G401 (cell line): Measurements from ENCODE around the gene RFXAP. TPM values are rescaled to one million over a fixed set of nuclear protein-coding genes. Genes with fewer than 3 reads are reported as not detected.

Source experiments
- DNase-seq: peaks from one replicate; pipeline ENCODE4 v3.0.0-alpha.2; 2015; ENCODE audit warnings: low spot score
- in situ Hi-C: cut with HindIII; loops from 2 replicates; pipeline ENCODE4 v1.10.0; 2016; ENCODE audit warnings: low sequenced_read_pairs, mixed read lengths
- total RNA-seq: library from RNA; depleted of rRNA; stranded (reverse); fragments of >200 nt; shearing (Covaris generic); gene quantifications from 2 replicates; pipeline ENCODE4 v1.2.3, GENCODE V29; 2014

The RFXAP gene
- total RNA-seq, 1 experiment from 2014 or later = 12.6 TPM

DNA sequence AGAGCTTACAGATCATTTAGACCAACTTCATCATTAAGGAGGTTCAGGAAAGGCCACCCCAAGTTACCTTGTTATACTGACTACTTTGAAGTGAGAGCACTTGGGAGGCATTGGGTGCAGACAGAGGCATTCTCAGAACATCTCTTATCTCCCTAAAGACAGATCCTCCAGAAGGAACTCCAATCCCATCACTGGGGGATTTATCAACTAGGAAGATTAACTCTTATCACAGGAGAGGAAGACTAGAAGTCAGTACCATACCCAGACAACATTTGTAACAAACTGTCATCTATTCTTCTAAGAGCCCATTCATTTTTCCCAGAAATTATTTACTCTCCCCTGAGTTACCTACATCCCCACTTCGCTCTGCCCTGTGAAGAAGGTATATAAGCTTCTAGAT is 5.8 kb upstream of the RFXAP start:
- in situ Hi-C loops = no loop called here
- DNase-seq = no peak

DNA sequence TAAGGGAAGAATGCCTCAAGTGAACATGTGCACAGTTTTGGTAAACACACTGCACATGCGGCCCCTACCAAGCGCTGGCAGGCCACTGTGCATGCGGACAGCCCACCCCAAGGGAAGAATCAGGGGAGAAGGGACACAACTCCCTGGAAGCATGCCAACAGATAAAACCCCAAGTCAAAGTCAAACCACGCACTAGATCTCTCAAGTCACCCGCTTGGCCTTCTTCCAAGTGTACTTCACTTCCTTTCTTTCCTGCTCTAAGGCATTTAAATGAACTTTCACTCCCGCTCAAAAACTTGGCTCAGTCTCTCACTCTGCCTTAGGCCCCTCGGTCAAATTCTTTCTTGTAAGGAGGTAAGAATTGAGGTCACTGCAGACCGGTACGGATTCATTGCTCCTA is 4.6 kb upstream of the RFXAP start:
- DNase-seq = no peak
- in situ Hi-C loops = no loop called here

DNA sequence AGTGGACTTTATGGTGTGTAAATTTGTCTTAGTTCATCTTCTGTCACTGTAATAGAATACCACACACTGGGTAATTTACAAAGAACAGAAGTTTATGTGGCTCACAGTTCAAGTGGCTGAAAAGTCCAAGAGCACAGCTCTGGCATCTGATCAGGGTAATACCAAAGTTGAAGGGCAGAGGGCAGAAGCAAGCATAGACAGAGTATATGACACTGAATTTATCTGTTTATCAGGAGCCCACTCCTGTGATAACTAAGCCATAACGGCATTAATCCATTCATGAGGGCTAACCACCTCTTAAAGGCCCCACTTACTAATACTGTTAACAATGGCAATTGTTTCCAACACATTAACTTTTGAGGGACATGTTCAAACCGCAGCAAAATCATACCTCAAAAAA is 4.0 kb upstream of the RFXAP start:
- DNase-seq = no peak
- in situ Hi-C loops = no loop called here

DNA sequence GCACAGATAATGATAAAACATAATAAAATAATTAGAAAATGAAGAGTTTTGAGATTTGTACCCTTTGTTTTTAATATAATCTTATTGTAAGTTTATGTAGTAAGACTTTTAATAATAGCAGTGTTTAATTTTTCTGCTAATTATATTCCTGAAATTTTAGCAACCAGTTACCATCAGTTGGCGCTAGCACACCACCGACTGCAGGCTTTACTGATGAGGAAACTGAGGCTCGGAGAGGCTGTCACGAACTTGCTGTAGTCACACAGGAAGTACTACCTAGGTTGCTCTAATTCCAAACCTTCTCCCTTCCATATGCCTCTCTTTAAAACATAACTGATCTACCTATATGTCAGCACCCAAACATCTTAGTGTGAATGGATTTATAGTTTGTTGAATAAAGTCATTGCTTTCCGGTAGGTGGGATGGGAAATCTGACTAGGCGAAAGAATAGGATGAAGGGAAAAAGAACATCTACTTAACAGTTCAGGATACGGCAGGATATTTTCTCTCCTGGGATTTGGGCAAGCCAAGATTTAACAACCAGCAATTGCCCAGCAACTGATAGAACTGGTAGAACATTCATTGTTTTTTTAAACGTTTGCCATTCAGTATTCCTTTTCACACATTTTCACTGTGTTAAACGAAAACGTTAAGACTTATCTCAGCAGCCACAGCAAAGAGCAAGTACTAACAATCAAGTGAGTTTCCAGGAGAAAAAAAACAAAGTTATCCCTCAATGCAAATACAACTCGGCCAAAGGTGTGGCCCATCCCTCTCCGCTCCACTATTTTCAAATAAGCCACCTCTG is 822 bp upstream of the RFXAP start:
- DNase-seq = no peak
- in situ Hi-C loops = no loop called here

DNA sequence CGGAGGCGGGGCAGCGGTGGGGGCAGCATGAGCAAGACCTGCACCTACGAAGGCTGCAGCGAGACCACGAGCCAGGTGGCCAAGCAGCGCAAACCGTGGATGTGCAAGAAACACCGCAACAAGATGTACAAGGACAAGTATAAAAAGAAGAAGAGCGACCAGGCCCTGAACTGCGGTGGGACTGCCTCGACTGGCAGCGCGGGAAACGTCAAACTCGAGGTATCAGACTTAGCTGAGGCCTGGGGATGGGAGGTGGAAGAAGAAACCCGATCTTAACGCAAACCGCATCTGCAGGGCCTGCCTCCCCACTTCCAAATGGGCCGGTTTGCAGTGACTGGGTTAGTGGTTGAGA is 693 bp downstream of the RFXAP start:
- DNase-seq = peak; percentile 43
- in situ Hi-C loops = no loop called here

DNA sequence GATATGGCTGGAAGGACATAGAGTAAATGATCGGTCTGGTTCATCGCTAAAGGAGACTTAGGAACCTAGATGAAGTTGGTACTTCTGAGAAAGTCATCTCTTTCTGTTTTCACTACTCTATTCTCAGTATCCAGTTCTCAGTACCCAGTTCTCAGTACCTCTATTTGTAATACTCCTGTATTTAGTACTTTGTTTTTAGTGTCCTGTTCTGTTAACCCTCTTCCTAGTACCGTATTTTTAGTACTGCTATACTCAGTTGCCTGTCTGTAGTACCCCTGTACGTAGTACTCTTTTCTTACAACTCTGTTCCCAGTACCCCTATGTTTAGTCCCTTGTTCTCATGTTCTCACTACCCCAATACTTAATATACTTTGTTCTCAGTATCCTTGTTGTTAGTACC is 1.2 kb downstream of the RFXAP start:
- DNase-seq = no peak
- in situ Hi-C loops = no loop called here

DNA sequence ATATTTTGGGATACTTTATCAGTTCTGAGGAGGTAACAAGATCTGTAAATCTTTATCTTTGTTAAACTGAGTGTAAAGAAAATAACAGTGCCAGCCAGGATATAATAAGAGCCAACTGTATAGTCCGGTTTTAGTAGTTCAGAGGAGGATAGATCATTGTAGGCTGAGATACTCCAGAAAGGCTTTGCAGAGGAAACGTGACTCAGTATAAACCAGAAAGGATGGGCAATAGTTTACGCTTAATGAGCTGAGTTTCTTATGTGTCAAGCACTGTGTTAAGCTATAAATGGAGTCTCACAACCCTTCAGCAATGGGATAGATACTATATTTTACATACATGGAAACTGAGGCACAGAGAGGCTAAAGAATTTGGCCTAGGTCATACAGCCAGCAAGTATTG is 3.8 kb downstream of the RFXAP start:
- DNase-seq = no peak
- in situ Hi-C loops = no loop called here

DNA sequence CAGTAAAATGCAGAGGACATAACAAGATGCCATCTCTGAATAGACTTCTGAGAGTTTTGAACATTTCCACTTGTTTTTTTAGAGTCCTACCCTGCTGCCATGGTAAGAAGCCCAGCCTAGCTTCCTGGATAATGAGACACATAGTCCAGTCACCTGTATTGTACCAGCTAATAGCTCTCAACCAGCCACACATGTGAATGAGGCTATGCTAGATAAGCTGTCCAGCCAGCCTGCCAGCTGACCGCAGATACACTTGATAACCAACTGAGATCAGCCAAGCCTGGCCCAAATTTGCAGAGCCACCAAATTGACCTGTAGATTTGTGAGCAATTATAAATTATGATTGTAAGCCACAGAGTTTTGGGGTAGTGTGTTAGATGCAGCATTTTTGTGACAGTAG is 10.7 kb downstream of the RFXAP start:
- in situ Hi-C loops = no loop called here

DNA sequence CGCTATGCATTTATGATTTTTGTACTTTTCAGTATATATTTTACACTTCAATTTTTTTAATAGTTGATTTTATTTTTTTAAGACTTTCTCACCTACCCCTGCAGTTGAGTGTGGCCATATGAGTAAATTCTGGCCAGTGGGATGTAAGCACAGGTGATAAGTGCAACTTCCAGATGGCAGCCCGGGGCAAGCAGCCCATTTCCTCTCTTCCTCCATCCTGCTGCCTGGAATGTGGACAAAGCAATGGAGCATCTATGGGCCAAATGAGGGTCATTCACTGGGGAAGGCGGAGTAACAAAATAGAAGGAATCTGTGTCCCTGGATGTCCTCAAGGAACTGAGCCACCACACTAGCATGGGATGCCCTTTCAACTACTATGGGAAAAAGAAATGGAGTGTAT is 12.3 kb downstream of the RFXAP start:
- DNase-seq = peak; percentile 78
- in situ Hi-C loops = no loop called here

More for the DNA sequence above, 10.7 kb downstream of the RFXAP start:
- DNase-seq = peak; percentile 41

DNA sequence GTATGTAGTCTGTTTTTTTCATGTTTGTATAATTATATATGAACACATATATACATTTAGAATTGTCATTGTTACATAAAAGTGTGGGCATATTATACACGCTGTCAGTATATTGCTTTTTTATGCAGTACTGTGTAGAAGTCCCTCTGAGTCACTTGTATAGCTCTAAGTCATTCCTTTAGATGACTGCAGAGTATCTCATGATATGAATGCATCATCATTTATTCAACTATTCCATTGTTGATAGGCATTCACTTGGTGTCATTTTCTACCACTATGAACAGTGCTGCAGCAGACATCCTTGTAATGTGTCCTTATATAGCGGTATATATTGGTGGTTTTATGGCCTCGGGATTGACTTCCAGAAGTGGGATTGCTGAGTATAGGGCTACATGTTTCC is 15.3 kb downstream of the RFXAP start:
- in situ Hi-C loops = no loop called here
- DNase-seq = no peak

DNA sequence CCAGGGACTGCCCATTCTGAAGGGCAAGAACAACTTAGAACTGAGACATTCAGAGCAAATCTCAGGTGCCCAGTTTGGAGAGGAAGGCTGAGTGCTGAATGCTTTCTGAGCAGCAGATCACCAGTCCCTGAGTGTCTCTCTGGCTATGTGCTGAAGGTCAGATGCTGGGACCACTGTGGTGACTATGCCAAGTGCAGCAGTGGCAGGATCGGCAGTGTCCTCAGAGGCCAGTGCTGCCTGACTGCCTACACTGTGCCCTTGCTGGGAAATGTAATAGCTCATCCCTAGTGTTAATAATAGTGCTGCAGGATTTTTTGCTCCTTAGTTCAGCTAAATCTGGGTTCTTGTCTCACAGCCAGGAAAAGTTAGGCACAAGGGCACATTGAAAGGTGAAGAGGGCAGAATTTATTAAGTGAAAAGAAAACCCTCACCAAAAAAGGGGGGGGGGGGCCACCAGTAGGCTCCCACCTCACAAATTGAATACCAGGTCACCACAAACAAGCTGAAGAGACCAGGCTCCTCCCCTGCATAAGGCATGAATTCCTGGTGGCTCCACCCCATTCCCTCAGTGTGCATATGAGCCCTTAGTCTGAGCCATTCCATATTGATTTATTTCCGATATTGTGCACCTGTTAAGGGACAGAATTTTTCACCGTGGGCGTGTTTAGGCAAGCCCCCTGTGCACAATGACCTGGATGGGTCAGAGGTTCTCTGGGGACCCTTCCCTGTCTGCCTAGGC is 18.5 kb downstream of the RFXAP start:
- no peak for DNase-seq
- in situ Hi-C loops = no loop called here

DNA sequence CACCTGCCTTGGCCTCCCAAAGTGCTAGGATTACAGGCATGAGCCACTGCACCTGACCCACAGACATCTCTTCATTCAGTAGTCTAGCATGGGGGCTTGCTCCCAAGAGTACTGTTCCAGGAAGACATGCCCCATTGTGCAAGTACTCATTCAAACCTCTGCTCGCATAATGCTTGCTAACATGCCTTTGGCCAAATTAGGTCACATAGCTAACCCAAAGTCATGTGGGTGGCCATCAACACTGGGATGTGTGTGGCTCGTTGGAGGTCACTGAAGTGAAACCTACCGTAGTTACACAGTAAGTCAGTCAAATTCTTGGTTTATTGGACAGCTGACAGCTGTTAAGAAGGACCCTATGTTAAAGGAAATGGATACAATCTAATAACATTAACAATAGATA is 20.3 kb downstream of the RFXAP start:
- DNase-seq = no peak
- in situ Hi-C loops = no loop called here

DNA sequence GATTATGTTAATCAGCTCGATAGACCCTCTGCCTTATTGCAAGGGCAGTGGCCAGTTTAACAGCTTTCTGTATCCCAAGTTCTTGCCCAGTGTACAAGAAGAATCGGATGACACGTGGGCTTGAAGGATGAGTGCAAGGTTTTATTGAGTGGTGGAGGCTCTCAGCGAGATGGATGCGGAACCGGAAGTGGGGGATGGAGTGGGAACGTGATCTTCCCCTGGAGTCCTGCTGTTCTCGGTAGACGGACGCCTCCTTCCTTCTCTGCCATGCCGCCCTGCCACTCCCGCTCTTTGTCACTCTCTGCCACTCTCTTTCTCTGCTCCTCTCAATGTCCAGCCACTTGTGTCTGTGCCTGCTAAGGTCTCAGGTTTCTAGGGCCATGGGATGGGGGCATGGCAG is 21.0 kb downstream of the RFXAP start:
- in situ Hi-C loops = no loop called here
- no peak for DNase-seq

DNA sequence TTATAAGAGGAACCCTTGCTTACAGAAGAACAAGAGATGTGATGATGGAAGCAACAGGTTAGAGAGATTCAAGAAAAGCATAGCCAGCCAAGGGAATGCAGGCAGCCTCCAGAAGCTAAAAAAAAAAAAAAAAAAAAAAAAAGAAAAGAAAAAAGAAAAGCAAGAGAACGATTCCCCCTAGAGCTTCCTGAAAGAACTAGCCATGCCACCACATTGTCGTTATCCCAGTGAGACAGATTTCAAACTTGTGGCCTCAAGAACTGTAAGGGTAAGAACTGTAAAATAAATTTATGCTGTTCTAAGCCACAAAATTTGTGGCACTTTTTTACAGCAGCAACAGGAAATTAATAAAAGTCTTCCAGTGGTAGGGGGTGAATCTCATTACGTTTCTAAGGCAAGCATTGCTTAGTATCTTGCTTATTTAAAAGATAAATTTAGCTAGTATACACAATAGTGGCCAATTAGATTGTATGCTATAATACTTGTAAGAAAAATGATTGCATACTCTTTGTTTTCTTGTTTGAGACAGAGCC is 21.8 kb downstream of the RFXAP start:
- in situ Hi-C loops = no loop called here
- DNase-seq = no peak

DNA sequence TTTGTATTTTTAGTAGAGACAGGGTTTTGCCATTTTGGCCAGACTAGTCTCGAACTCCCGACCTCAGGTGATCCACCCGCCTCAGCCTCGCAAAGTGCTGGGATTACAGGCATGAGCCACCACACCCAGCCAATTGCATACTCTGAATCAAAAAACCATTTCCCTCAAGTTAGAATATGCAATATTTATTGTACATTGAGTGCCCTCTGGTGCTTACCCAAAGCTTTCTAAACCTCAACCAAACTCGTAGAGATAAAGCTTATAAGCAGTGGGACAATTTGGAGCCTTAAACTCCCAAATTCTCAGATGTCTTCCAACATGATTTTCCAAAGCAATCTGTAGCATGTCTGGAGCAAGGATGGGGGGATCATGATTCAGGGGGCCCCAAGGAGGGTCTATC is 22.4 kb downstream of the RFXAP start:
- DNase-seq = no peak
- in situ Hi-C loops = no loop called here

DNA sequence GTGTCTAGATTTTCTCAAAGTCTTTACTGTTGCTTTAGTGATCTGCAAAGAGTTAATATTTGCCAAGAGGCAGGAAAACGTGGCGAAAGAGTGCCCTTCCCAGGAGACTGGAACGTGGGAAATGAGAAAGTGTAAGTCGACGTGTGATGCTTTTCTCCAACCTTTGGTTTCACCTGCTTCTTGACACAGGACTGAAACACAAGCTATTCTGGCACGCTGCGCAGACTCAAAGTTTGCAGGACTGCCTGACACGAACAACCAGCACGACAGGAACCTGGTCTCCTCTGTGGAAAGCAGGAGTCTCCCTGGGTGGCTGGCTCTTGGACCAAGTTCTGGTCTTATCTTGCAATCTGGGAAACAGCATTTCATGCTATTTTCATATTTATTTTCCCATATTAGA is 28.6 kb downstream of the RFXAP start:
- in situ Hi-C loops = no loop called here
- no peak for DNase-seq

DNA sequence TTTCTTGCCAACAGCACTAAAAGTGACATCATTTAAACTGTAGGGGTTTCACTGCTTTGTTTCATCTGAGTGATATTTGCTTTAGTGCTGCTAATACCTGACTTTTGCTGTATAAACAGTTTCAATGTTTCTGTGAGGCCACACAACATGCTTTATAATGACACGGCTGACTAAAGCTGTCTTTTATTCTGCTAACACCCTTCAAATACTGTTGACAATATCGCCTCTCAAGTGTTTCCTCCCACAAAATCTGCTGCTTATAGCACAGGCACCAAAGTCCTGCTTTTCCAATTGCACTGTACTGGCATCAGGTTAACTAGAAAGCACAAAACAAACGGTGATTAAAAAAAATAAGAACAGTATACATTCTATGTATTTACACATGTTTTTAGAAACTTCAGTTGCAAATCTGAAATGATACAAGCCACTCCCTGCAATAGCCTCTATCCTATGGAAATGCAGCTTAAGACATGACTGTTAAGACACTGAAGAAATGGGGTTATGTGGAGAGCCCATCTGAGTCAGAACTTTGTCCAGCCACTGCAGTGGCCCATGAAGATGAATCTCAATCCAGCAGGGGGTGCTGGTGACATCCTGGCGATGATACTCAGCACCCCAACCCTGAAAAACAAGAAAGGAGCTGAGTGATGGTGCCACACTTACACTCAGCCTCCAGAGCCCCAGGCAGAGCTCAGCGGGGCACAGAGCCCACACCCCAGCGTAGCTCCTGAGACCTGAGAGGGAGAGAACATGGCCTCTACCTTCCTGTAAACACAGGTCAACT is 29.4 kb downstream of the RFXAP start:
- in situ Hi-C loops = no loop called here
- no peak for DNase-seq

DNA sequence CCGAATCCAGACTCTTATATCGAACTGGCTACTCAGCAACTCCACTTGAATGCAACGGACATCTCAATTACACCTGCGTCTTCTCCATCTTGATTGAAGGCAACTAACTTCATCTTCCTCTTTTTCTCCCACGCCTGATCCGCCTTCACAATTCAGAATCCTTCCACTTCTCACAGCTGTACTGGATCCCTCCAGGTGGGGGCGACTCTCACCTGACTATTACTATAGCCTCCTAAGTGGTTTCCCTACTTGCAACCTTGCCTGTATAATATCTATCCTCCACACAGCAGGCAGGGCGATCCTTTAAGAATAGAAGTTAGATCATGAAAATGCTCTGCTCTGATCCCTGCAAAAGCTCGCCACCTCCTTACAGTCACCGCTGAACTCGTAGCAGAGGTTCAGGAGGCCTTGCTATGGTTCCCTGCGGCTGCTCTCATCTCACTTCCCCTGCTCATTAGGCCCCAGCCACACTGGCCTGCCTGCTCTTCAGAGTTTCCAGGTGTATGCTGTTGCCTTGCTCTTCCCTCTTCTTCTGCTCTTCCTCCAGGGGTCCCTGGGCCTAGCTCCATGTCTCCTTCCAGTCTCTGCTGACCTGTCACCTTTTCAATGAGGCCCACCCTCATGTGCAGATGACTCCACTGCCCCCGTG is 31.9 kb downstream of the RFXAP start:
- in situ Hi-C loops = loop anchor here (25.0 kb wide), 1 partner anchor 136 kb away; the partner anchor contains the start of gene ALG5
- no peak for DNase-seq

DNA sequence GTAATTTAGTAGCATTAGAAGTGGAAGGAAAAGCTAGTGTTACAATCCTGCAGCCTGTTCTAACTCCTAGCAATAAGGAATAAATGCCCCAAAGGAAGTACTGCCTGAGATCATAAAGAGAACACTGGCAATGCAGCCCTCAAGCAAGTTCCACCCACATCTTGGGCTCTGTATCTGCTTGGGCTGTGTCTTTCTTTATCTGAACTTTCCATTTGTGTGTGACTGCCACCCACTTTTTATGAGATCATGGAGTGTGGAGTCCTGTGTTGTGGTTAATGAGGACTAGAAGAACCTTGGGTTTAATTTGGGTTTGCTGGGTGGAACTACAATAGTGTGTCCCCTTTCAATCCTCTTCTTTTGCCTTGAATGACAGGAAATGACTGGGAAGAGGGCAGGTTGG is 38.2 kb downstream of the RFXAP start:
- no peak for DNase-seq
- in situ Hi-C loops = loop anchor here (25.0 kb wide), 1 partner anchor 130 kb away; the partner anchor contains the start of gene ALG5
